Measurements from ENCODE around the gene TMUB1. TPM values are rescaled to one million over a fixed set of nuclear protein-coding genes. Genes with fewer than 3 reads are reported as not detected.

TMUB1 gene
- total RNA-seq, 1 experiment from 2014 or later, result 45.4 TPM

DNA sequence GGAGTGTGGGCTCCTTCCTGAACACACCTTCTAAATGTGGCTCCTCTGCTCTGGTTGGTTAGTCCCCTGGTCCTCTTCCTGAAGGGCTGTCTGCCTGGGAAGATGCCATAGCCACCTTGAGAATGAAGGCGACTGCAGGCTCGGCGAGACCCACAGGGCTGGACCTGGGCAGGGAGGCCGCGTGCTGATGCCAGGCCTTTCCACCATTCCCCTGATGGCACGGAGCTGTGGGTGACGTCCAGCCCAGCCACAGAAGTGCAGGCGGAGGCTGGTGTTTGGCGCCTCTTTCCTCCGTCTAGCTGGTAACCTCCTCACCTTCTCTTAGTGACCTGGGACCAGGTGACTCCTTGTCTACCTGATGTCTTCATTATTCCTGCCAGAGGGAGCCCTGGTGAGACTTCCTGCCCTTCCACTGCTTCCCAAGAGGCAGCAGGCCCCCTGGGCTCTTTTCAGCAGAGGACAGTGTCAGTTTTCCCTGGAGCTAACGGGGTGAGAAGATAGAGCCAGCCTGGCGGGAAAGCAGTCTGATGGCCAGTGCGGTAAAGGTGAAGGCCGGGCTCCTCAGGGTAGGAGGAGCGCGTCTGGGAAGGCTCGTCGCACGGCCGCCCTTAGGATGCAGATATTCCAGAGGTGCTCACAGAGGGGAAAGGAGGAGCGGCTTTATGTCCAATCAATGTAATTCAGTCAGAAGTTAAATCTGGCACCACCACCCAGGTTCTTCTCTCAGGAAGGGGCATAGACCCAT, 49.3 kb upstream of the TMUB1 start:
- H3K9ac ChIP-seq (ENCODE audit: extremely low read depth, insufficient read length, low read length), result no peak overlapping the region
- no peaks in the 10 kb centered on the region for H3K79me1 ChIP-seq (ENCODE audit: insufficient read depth, low read depth, low read length, poor library complexity, severe bottlenecking)
- peaks cover 27 to 63% (median 28%) of the 10 kb centered on the region in 3 experiments for H3K36me3 Mint-ChIP-seq (ENCODE audit: insufficient read depth in 1 of 3, low read depth in 3 of 3)
- no peak overlapping the region for H3K56ac ChIP-seq (ENCODE audit: insufficient read length, low read depth, low read length)
- H3K4me1 ChIP-seq (ENCODE audit: insufficient read depth, low read length), result no peaks in the 10 kb centered on the region
- H3K27me3 ChIP-seq (ENCODE audit: insufficient read depth, low read length), result no peaks in the 10 kb centered on the region
- no peak overlapping the region for H2BK15ac ChIP-seq (ENCODE audit: low read depth, low read length)
- TF ChIP-seq, protein P1, sequence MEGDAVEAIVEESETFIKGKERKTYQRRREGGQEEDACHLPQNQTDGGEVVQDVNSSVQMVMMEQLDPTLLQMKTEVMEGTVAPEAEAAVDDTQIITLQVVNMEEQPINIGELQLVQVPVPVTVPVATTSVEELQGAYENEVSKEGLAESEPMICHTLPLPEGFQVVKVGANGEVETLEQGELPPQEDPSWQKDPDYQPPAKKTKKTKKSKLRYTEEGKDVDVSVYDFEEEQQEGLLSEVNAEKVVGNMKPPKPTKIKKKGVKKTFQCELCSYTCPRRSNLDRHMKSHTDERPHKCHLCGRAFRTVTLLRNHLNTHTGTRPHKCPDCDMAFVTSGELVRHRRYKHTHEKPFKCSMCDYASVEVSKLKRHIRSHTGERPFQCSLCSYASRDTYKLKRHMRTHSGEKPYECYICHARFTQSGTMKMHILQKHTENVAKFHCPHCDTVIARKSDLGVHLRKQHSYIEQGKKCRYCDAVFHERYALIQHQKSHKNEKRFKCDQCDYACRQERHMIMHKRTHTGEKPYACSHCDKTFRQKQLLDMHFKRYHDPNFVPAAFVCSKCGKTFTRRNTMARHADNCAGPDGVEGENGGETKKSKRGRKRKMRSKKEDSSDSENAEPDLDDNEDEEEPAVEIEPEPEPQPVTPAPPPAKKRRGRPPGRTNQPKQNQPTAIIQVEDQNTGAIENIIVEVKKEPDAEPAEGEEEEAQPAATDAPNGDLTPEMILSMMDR (conservative IDR thresholded peaks at IDR 0.05), result no peak
- no peak overlapping the region; a peak in 1 of 7 replicates for H3K27ac Mint-ChIP-seq
- H3K4ac ChIP-seq (ENCODE audit: low read depth, low read length), result no peak overlapping the region
- H3K27me3 Mint-ChIP-seq (ENCODE audit: low read depth), result no peaks in the 10 kb centered on the region
- H3K9me3 Mint-ChIP-seq, result no peaks in the 10 kb centered on the region; a peak in 2 of 5 replicates
- H2BK120ac ChIP-seq (ENCODE audit: low read depth, low read length, poor library complexity, severe bottlenecking), result no peak overlapping the region
- DNase-seq, result no peak
- no peak overlapping the region for H4K8ac ChIP-seq (replicated peaks; ENCODE audit: insufficient read length, low read depth, low read length)
- no peaks in the 10 kb centered on the region for H3K9me3 ChIP-seq (ENCODE audit: control insufficient read depth, low read depth, low read length)
- no peak overlapping the region for H2BK20ac ChIP-seq (ENCODE audit: low read depth, low read length, poor library complexity, severe bottlenecking)
- H3K18ac ChIP-seq (ENCODE audit: insufficient read length, low read depth, low read length), result no peak overlapping the region
- no peak overlapping the region for H3K4me2 ChIP-seq (ENCODE audit: insufficient read depth, insufficient read length, low read length)
- no peak overlapping the region for H2BK12ac ChIP-seq (ENCODE audit: insufficient read length, low read depth, low read length)
- no peaks in the 10 kb centered on the region for H4K20me1 ChIP-seq (ENCODE audit: control insufficient read depth, insufficient read depth, insufficient read length)
- no peak overlapping the region for H3K23ac ChIP-seq (ENCODE audit: insufficient read length, low read depth, low read length)
- H3K27ac ChIP-seq (ENCODE audit: insufficient read length, low read depth, low read length), result no peak overlapping the region
- H4K5ac ChIP-seq (ENCODE audit: insufficient read length, low read depth, low read length), result no peak overlapping the region
- H3K4me1 Mint-ChIP-seq, result peaks cover 6% of the 10 kb centered on the region in 2 experiments; a peak in 3 of 4 replicates
- no peaks in the 10 kb centered on the region for H3K79me2 ChIP-seq (ENCODE audit: insufficient read depth, low read length)
- H2AFZ ChIP-seq (ENCODE audit: low read length), result no peak overlapping the region
- no peak overlapping the region for H3K4me3 Mint-ChIP-seq
- no peak overlapping the region for H4K91ac ChIP-seq (ENCODE audit: insufficient read length, low read depth, low read length)
- H2BK5ac ChIP-seq (ENCODE audit: insufficient read length, low read length), result no peak overlapping the region
- H2AK5ac ChIP-seq (ENCODE audit: insufficient read length, low read length), result no peak overlapping the region
- no peak overlapping the region for H3K14ac ChIP-seq (ENCODE audit: insufficient read depth, low read length)
- WGBS (ENCODE audit: extremely low coverage, insufficient read length, low lambda C conversion rate), result no CpG with 5 or more reads among the region's 21 CpGs
- H3T11ph ChIP-seq (ENCODE audit: low read length), result no peak overlapping the region
- no peaks in the 10 kb centered on the region for H3K23me2 ChIP-seq (ENCODE audit: insufficient read length, low read depth, low read length, poor library complexity, severe bottlenecking)

Data from H9 (cell line).